Measurements from ENCODE around the gene CACNA2D2. TPM values are rescaled to one million over a fixed set of nuclear protein-coding genes. Genes with fewer than 3 reads are reported as not detected.

Gene CACNA2D2
- total and polyA plus RNA-seq, 3 donors from 2014 or later: 15.9 to 19.3 (median 16.1) TPM

- DNase-seq: no peak
- no peaks in the 10 kb centered on the region for H3K9me3 ChIP-seq
- no peak overlapping the region for H3K27ac ChIP-seq
- intact Hi-C loops (cut with DNase I; ENCODE audit: low total_unique reads): no loop called here
- H3K4me1 ChIP-seq: no peaks in the 10 kb centered on the region
- H3K27me3 ChIP-seq: no peaks in the 10 kb centered on the region
- no peak for TF ChIP-seq POLR2A (IDR thresholded peaks at IDR 0.05)
- TF ChIP-seq CTCF (IDR thresholded peaks at IDR 0.05): no peak
- H3K4me3 ChIP-seq: no peak overlapping the region
- WGBS, 2 donors: 81 to 82% methylated on average over 8 to 10 of the region's 10 CpGs
- no peaks in the 10 kb centered on the region for H3K36me3 ChIP-seq (ENCODE audit: low read depth, missing control alignments)
Observed at GRCh38 chr3:50454481-50455070, 48.9 kb downstream of the CACNA2D2 start.

DNA sequence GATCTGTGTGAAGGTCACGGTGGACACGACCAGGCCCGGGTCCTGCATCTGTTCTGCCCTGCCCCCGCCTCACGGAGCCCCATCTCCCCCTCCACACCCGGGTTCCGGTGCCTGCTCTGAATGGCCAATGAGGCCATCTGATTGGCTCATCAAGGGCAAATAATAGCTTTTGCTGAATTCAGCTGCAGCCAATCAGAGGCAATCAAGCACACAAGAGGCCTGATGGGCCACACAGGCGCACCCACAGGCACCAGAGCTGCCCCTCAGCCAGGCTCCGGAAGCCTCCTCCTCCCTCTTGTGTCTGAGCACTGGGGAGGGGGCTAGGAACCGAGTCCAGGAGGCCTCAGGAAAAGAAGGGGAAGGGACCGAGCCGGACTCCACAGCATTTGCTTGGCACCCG is 49.5 kb downstream of the CACNA2D2 start:
- no peak overlapping the region for H3K4me3 ChIP-seq
- TF ChIP-seq CTCF (IDR thresholded peaks at IDR 0.05) (no peak), POLR2A (IDR thresholded peaks at IDR 0.05) (no peak)
- no peak overlapping the region for H3K27ac ChIP-seq
- no peaks in the 10 kb centered on the region for H3K27me3 ChIP-seq
- H3K4me1 ChIP-seq: no peaks in the 10 kb centered on the region
- intact Hi-C loops (cut with DNase I; ENCODE audit: low total_unique reads): no loop called here
- DNase-seq: no peak
- H3K9me3 ChIP-seq: no peaks in the 10 kb centered on the region
- no peaks in the 10 kb centered on the region for H3K36me3 ChIP-seq (ENCODE audit: low read depth, missing control alignments)
- WGBS, 2 donors: 84 to 88% methylated on average over 13 of the region's 13 CpGs

DNA sequence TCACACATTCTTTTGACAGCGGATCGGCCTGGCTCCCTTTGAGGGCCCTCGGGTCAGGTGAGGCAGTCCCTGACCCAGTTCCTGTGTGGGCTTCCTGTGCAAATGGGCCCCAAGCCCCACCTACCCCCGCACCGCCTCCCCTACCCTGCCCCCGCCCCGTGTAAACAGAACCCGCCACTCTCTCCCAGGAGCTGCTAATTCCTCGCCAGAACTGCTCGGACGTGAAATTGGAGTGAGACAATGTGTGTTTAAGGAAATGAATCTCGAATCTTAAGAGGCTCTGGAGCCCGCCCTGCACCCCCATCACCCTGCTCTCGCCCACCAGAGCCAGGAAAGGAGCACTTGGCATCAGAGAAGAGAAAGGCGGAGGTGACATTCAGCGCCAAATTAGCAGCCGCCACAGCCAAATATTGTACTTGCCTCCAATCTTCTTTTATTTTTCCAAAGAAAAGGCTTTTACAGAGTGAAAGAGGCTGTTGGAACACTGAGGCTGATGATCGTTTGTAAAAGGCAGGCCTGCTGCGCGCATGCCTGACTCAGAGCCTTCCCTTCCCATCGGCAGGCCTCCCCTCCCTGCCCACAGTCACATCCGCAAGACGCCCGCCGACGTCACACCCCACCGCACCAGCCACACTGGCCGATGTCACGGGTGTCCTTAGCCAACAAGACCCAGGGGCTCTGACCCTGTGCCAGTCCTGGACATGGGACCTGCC is 53.1 kb downstream of the CACNA2D2 start:
- DNase-seq: peak; percentile 66

DNA sequence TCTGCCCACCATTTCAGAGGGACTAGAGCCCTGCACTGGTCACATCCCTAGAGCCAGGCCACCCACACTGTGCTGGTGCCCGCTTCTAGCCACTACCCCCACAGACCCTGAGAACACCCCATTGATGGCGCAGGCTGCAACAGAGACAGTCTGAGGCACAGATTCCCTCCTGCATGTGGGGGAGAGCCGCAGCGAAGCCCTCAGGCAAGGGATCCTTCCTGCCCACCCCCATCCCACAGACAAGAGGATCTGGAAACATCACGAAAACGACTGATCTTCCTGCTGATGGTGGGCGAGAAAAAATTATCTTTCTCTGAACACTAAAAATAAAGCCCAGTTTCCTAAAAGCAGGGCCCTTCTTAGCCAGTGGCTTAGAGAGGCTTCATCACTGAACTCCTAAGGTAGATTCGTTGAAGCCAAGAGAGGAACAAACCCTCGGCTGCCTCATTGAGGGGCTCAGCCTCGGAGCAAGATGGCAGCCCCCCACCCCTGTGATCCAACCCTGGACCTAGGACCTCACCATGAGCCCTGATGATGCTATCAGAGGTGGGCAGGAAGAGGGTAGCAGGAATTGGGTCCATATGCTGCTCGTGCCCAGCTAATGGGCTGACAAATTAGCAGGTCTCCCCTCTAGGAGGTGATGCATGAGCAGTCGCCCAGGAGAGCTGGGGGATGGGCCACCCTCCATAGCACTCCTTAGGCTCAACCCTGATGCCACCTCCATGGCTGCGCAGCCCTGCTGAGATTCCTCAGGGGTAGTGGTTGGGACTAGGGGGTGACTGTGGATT is 54.5 kb downstream of the CACNA2D2 start:
- WGBS, 2 donors: 79 to 96% methylated on average over 9 to 12 of the region's 13 CpGs
- no peak overlapping the region for H3K4me3 ChIP-seq
- no peak for DNase-seq
- no peaks in the 10 kb centered on the region for H3K9me3 ChIP-seq
- no peak for TF ChIP-seq CTCF (IDR thresholded peaks at IDR 0.05)
- no peak for TF ChIP-seq POLR2A (IDR thresholded peaks at IDR 0.05)
- H3K4me1 ChIP-seq: no peaks in the 10 kb centered on the region
- no peaks in the 10 kb centered on the region for H3K27me3 ChIP-seq
- H3K36me3 ChIP-seq (ENCODE audit: low read depth, missing control alignments): no peaks in the 10 kb centered on the region
- intact Hi-C loops (cut with DNase I; ENCODE audit: low total_unique reads): no loop called here
- H3K27ac ChIP-seq: no peak overlapping the region

More for the DNA sequence above, 53.1 kb downstream of the CACNA2D2 start:
- Histone ChIP-seq H3K27ac (peak overlapping the region; percentile 8 to 21), H3K4me3 (no peak overlapping the region), H3K4me1 (no peaks in the 10 kb centered on the region), H3K27me3 (no peaks in the 10 kb centered on the region), H3K36me3 (ENCODE audit: low read depth, missing control alignments) (no peaks in the 10 kb centered on the region), H3K9me3 (no peaks in the 10 kb centered on the region)
- 56 to 70% methylated on average over 29 of the region's 29 CpGs for WGBS, 2 donors
- intact Hi-C loops (cut with DNase I; ENCODE audit: low total_unique reads): no loop called here
- TF ChIP-seq POLR2A (IDR thresholded peaks at IDR 0.05): no peak
- TF ChIP-seq CTCF (IDR thresholded peaks at IDR 0.05): no peak
